HL-60/S4 (cell line): ENCODE results near the gene VPS54.

Source experiments
- in situ Hi-C: fragments of 300-500 bp; cut with MboI; formaldehyde crosslinking; loops from 2 replicates; pipeline ENCODE4 v1.14.3; 2022; ENCODE audit warnings: low sequenced_read_pairs

The VPS54 gene

DNA sequence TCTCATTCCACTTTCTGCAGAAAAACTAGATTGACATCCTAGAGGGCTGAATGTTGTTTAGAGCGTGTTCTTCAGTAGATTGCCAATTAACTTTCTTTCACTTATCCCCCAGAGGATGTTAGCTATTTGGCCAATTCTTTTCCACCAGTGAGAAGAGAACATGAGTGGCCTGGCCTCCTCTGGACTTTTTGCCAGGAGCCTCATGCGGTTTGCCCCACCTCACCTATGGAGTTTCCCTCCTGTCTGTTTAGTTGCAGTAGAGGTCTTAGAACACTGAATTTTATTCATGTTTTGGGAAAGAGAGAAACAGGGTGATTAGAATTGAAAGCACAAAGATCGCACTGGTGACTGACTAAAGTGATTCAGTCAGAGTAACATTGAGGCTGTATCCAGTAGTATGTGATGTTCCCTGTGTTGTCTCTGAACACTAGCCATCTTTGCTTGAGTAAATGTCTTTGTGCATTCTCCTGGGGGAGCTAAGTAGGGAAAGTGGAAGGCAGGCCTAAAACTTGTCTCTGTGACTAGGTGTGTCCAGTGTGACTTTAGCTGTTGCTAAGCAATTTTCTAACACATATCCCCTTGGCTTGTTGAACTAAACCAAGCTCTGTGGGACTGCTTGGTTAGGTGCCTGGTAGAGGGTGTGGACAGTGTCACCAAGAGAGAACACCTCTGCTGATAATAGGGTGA lies 143.5 kb downstream of the VPS54 start:
- in situ Hi-C loops = loop anchor here (25.0 kb wide), 1 partner anchor 188 kb away; no protein-coding TSS in a partner anchor

DNA sequence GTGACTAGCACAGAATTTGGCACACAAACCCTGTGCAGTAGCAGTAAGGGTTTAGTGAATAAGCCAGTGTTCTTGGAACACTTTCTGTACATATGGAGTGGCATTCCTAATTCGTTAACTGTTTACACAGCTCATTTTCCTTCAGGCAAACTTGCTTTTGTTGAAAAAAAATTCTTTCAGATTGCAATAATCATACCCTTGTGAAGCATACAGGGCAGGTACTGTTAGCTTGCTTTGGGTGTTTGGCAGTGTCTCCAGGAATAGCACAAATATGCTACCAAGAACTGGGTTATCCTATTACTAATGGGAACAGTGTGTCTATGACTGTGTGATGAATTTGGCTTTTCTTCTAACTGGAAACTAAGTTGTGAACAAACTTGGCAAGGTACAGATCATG lies 144.1 kb downstream of the VPS54 start:
- in situ Hi-C loops = loop anchor here (25.0 kb wide), 1 partner anchor 188 kb away; no protein-coding TSS in a partner anchor

DNA sequence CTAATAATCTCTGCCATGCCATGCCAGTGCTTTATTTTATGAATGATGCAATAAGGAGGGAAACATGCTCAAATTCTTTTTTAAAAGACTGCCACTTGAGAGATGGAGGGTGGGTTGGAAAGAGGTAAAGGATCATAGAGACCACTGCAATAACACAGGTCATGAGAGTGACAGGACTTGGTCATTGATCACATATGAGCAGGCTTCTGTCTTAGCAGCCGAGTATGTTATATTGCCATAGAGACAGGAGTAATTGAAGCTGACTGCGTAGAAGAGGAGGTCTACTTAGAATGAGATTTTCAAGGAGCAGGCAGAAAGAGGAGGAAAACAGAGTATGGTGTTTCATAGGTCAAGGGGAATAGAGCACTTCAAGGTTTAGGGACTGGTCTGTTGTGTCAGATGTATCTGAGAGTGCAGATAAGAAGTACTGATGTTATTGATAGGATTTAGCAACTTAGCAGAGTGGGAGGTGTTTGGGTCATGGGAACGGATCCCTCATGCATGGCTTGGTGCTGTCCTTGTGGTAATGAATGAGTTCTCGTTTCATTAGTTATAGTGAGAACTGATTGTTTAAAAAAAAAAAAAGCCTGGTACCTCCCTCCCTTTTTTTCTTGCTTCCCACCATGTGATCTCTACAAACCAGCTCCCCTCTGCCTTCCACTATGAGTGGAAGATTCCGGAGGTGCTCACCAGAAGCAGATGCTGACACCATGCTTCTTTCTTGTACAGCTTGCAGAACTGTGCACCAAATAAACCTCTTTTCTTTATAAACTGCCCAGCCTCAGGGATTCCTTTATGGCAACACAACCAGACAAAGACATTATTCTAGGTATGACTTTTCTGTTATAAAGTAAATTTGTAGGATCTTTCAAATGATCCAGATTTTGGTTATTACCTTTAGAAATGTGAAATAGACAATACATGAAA lies 144.8 kb downstream of the VPS54 start:
- in situ Hi-C loops = loop anchor here (25.0 kb wide), 1 partner anchor 187 kb away; no protein-coding TSS in a partner anchor

DNA sequence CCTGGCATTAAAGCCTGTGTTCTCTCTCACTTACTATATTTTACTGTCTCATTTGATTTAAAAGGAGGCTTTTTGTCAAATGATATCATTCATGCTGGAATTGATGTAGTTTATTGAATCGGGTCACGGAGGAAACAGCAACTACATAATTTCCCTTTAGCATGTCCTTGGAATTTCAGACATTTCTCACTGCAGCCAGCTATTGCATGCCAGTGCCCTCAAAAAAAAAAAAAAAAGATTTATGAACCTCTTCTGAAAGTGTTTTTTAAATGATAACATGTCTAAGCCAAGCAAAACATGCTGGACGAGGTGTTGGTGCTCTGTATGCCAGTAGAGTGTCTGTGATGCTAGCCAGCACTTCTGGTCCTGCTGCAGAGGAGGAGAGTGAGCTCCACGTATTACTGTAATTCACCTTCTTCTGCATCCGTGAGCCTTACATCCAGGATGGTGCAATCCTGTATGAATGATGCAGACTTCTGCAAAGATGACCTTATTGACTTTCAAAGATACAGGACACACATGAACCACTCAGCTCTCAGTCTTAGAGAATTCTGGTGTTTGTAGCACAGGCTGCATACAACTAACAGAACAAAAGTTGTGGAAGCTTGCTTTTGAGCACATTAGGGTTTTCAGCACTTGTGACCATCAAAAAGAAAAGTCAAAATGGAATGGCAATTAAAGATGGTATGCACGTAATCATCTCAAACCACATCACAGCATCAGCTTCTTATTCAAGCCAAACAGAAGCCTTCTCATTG lies 146.5 kb downstream of the VPS54 start:
- in situ Hi-C loops = no loop called here

DNA sequence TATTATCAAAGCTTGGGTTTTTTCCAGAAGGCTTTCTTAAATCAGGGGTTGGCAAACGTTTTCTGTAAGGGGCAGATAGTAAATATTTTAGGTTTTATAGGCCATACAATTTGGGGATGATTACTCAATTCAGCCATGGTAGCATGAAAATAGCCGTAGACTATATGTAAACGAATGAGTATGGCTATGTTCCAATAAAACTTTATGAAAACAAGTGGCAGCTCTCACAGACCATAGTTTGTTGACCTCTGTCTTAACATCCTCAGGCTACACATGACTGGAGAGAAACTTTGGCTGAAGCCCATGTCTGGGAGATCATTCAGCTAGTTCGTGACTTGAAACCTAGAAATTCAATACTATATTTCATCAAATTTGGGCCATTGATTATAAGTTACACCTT lies 147.4 kb downstream of the VPS54 start:
- in situ Hi-C loops = no loop called here

DNA sequence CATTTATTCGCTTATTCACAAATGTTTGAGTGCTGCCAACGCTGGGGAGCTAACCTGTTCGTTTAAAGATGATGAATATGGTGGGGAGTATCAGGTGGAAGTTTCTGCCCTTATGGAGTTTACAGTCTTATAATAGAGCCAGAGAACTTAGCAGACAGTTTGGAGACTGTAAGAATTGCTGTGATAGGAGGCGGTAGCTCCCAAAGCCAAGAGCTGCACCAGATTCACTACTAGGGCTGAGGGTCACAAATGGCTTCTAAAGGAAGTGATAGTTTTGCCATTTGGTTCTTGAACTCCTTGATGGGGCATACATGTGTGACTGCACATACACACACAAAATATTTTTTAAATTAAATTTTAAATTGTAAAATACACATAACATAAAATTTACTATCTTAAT lies 148.5 kb downstream of the VPS54 start:
- in situ Hi-C loops = no loop called here

DNA sequence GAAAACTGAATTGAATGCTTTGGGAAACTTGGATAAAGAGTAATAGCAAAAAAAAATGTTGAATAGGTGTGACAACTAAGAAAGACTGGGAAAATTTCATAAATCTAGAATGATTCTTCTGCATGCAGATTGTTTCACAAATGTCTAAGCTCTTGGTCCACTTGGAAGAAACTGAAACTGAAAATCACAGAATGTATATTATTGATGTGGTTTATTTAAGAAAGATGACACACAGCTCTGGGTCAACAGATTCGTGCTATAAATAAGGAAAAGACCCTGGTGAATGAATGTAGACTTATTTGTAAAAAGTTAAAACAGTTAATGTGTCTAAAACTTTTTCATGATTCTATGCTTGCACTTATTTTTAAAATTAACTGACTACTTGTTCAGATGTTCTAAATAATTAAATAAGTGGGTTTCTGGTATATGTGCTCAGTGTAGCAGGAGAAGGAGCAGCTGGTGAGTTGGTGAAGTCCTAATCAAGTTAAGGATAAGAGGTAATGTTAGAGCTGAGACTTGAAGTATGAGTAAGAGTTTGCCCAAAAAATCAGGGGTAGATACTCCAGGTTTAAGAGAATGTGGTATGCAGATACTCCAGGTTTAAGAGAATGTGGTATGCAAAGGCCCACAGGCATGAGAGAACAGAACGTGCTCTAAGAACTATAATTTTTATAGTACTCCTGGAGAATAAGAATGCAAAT lies 153.1 kb downstream of the VPS54 start:
- in situ Hi-C loops = no loop called here

DNA sequence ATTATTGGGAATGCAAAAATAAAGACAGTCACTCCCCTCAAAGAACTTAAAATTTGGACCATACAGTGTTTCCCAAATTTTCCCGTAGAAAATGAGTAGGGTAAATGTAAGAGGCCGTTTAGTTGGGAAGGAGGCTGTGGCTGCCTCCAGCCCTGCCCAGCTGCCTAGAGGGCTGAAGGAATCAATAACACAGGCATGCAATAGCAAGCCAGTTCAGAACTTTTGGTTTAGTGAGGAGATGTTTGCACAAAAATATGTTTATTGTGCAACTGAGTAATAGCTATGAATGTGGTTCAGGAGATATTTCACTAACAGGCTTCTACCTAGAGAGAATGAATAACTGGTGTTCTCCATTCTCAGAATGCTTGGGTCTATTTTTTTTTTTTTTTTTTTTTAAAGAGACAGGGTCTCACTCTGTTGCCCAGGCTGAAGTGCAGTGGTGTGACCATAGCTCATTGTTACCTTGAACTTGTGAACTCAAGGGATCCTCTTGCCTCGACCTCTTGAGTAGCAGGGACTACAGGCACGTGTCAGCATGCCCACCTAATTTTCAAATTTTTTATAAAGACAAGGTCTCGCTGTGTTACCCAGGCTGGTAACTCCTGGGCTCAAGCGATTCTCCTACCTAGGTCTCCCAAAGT lies 153.9 kb downstream of the VPS54 start:
- in situ Hi-C loops = no loop called here

DNA sequence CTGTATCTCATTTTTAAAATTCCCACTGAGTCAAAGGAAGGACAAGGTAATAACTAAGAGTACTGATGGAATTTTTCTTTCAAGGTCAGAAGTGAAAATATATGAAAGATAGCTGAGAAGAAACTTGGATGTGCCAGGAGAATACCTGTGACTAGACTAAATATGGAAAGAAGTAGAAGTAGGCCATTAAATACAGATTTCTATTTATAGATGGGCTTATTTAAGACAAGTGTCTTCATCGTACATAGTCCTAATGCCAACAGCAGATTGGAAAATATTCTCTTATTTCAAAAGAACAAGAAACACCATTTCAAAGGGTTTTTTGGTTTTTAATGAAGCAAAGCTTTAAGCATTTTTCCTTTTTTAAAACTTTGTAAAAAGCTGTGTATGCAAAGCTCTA lies 155.5 kb downstream of the VPS54 start:
- in situ Hi-C loops = no loop called here

DNA sequence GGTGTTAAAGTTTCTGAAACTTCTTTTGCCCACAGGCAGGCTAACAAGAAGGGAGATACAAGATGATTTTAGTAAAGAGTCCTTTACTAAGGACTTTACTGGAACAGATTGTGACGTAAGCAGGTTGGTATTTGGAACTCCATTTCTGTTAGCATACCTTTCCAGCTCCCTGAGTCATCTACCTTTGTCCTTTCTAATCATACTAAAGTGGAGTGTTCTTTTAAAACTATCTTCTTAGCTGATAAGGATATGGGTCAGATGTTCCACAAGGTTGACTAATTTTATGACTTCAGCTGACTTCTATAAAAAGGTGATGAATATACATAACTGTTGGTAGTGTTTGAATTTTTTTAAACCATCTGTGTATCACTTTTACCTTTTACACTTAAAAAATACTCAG lies 156.4 kb downstream of the VPS54 start:
- in situ Hi-C loops = no loop called here

DNA sequence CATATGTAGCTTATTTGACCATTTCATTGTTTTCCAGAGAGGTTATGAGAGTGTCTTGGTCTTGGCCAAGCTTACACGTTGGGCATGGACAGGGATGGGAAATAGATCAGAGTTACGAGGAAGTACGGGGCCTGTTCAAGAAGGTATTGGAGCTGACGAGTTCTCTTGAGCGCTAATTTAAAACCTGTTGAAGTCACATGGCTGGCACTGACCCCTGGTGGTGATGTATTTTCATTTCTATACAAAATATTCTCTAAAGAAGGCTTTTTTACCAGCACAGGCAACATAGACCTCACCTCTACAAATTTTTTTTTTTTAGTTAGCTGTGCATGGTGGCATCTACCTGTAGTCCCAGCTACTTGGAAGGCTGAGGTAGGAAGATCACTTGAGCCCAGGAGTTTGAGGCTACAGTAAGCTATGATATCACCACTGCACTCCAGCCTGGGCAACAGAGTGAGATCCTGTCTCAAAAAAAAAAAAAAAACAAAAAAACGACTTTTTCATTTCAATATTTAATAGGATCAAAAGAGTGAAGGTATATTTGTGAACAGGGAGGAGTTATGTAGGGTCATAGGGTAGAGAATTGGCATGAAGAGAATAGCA lies 157.9 kb downstream of the VPS54 start:
- in situ Hi-C loops = no loop called here

DNA sequence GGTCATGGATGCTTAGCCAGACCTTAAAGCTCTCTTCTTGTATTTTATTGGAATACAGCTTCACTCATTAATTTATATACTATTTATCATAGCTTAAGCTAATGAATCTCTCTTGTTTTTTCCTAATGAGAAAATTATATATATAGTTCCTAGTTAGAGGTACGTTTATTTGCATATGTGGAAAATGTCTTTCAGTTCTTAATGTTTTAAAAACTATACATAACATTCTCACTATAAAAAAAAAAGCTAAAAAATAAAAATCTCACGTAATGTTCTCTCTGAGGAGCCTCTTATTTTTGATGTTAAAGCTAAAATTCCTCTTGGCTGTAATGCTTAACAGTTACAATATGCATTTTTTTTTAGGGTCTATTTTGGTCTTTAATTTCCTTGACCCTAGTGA lies 160.9 kb downstream of the VPS54 start:
- in situ Hi-C loops = no loop called here

DNA sequence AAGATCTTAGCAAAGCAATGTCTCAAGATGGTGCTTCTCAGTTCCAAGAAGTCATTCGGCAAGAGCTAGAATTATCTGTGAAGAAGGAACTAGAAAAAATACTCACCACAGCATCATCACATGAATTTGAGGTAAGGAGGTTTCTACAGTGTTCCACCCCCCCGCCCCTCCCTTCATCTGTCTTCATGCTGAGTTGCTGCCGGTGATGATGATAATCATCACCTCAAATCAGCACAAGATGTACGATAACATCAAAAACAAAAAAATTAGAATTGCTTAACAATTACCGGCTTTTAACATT lies 163.0 kb downstream of the VPS54 start:
- in situ Hi-C loops = no loop called here

DNA sequence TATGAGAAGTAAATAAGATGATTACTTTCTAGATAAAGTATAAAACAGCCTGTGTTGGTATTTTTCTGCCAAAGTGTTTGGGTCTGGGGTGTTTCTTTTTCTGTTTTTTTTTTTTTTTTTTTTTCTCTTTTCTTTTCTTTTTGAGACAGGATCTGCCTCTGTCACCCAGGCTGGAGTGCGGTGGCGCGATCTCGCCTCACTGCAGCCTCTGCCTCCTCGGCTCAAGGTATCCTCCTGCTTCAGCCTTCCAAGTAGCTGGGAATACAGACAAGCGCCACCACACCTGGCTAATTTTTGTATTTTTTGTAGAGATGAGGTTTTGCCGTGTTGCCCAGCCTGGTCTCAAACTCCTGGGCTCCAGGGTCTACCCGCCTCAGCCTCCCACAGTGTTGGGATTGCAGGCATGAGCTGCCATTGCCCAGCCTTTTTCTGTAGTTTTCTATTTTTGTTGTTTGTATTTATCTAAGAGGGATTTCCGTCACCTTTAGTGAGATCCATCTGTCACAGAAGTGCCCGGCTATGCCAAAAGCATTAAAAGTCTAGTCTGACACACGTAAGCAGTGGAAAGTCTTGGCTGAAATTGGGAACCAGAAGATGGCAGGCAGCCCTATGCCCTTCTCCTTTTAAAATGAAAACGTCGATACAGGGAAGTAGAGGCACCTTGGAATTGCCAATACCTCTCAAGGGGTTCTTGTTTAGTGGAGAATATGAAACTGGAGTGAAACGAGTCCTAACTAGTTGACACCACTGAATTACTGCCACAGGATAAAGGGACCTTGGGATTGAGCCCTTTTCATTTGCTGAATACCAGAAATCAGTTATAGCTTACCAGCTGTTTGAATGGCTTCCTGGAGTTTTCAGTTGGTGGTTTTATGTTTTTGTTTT lies 163.6 kb downstream of the VPS54 start:
- in situ Hi-C loops = no loop called here

DNA sequence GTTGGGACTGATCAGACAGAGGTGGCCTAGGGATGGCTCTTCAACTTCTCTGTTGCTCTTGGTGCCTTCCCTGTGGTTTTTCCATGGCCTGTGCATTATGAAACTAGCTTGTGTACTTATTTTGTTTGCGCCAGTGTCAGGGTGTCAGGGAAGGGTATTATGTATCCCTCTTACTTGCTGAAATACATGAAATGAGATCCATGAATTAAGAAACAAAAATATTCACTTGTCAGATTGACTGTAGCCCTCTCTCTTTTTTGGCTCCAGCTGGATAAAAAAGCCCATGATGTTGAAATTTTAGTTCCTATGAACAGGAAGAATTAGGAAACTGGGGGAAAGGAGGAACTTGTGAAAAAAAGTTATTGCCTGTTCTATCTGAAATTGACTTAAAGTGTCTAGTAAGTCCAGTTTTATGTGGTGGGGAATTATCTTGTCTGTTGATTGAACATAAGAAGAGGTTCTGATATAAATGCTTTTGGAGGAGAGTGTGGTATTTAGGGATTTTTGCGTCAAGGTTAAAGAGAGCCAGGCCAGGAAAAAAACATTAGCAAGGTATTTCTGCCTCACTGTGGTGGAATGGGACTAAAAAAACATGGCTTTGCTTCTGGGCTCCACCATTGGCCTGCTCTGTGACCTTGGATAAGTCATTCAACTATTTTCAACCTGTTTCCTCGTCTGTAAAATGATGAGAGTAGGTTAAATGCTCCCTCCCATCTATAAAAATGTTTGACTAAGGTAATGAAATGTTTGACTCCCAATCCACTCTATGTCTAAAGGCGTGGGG lies 165.5 kb downstream of the VPS54 start:
- in situ Hi-C loops = no loop called here

DNA sequence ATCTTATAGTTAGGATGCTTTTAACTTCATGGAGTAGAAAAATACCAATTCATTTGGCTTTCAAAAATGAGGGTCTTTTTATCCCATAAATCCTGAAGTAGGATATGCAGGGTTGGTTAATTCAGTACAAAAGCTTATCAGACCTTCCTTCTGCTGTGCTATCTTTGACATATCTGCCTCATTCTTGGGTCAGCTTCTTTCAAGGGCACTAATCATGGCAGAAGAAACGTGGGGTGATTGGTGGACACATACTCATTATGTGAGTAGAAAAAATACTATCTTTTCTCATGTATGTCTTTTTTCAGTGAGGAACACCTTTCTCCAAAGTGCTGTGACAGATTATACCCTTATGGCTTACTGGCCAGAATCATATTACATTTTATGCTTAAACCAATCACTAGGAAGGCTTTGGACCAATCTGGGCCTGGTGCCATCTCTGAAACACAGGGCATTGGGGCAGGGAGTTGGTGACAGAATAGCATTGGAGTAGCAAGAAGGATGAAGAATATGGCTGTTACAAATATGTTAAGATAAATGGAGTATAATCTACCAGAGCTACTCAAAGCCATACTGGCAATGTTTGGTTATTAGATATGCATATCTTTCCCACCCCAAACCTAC lies 167.4 kb downstream of the VPS54 start:
- in situ Hi-C loops = no loop called here

DNA sequence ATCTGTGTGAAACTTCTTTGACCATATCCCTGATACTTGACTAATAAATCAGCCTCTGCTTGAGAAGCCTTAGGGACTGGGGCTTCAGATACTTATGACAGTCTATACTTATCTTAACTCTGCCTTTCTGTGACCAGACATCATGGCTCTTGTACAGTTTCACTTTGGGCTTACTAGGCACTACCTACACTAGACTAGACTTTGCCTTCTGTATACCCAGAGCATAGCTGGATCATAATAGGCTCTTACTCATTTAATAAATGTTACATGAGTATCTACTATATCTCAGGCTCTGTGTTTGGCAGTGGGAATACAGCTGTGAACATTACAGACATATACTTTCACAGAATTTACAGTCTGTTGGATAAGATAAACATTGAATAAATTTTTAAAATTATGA lies 168.6 kb downstream of the VPS54 start:
- in situ Hi-C loops = no loop called here

DNA sequence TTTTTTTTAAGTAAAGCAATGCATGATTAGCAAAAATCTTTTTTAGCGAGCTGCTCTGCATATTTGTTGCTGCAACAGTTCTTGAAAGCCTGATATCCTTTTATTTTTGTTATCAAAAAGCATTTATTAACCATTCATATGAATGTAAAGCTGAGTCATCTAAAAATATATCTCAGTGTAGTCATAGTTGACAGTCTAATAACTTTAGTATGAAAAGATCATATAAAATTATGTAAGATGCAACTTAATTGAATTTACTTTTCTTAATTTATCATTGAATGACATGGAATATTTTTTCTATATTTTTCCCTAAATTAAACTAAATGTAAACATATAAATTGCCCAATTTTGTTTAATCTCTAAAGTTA lies 169.0 kb downstream of the VPS54 start:
- in situ Hi-C loops = no loop called here
